Activated T-helper 2 cell treated with anti-CD3 and anti-CD28 coated beads, Interferon-gamma antibody, Interleukin-2, Interleukin-4, amounts not matched to agents 10 μg/mL and 5 μg/mL and 100 μg/mL, durations not matched to agents 14 hours and 24 hours and 36 hours (primary cell): Measurements from ENCODE around the gene NEIL3. TPM values are rescaled to one million over a fixed set of nuclear protein-coding genes. Genes with fewer than 3 reads are reported as not detected.
"Not testable (repeated sequence)": the region's sequence is repeated elsewhere in the genome, so short reads cannot be mapped to it uniquely, and the experiment has no call there.

Experiments used
- DNase-seq: peaks from one replicate; pipeline ENCODE4 v3.0.0; 2021; ENCODE audit warnings: low spot score
- H3K27ac Mint-ChIP-seq: one replicate; pipeline ENCODE4 v1.8.0; 2021; ENCODE audit warnings: mixed read lengths
- H3K27me3 Mint-ChIP-seq: one replicate; pipeline ENCODE4 v1.8.0; 2021; ENCODE audit warnings: low read depth, mixed read lengths
- H3K36me3 Mint-ChIP-seq: one replicate; pipeline ENCODE4 v1.8.0; 2021; ENCODE audit warnings: low read depth, mixed read lengths
- H3K4me1 Mint-ChIP-seq: one replicate; pipeline ENCODE4 v1.8.0; 2021; ENCODE audit warnings: low read depth, mixed read lengths
- H3K4me3 Mint-ChIP-seq: one replicate; pipeline ENCODE4 v1.8.0; 2021; ENCODE audit warnings: low read depth, mild to moderate bottlenecking, moderate library complexity, mixed read lengths
- H3K9me3 Mint-ChIP-seq: one replicate; pipeline ENCODE4 v1.8.0; 2021; ENCODE audit warnings: mixed read lengths
- intact Hi-C: fragments of 100-400 bp; cut with micrococcal nuclease; formaldehyde crosslinking; loops from one replicate; pipeline ENCODE4 v1.15.1; 2023
- total RNA-seq: library from RNA; stranded (reverse); gene quantifications from 2 replicates; pipeline ENCODE4 v1.2.3, GENCODE V29; 2022

NEIL3 gene
- total RNA-seq, 1 donor from 2014 or later, result 18.2 TPM

GRCh38 chr4:177283167-177283566 is 26.5 kb upstream of the NEIL3 start:
- peaks cover 5% of the 10 kb centered on the region for H3K4me1 Mint-ChIP-seq
- peaks cover 10% of the 10 kb centered on the region for H3K27me3 Mint-ChIP-seq
- H3K9me3 Mint-ChIP-seq, result no peaks in the 10 kb centered on the region
- no peak overlapping the region for H3K4me3 Mint-ChIP-seq
- intact Hi-C loops, result no loop called here
- H3K27ac Mint-ChIP-seq, result no peak overlapping the region
- no peak for DNase-seq
- H3K36me3 Mint-ChIP-seq, result no peaks in the 10 kb centered on the region

- Mint-ChIP-seq H3K27ac (no peak overlapping the region), H3K9me3 (no peaks in the 10 kb centered on the region), H3K36me3 (no peaks in the 10 kb centered on the region), H3K4me3 (no peak overlapping the region), H3K27me3 (no peaks in the 10 kb centered on the region), H3K4me1 (peaks cover 5% of the 10 kb centered on the region)
- intact Hi-C loops, result no loop called here
- no peak for DNase-seq
Observed at GRCh38 chr4:177285953-177286352, 23.7 kb upstream of the NEIL3 start.

- peaks cover 8% of the 10 kb centered on the region for H3K27me3 Mint-ChIP-seq
- peaks cover 5% of the 10 kb centered on the region for H3K4me1 Mint-ChIP-seq
- no peak overlapping the region for H3K4me3 Mint-ChIP-seq
- H3K9me3 Mint-ChIP-seq, result no peaks in the 10 kb centered on the region
- intact Hi-C loops, result no loop called here
- no peak overlapping the region for H3K27ac Mint-ChIP-seq
- DNase-seq, result no peak
- H3K36me3 Mint-ChIP-seq, result no peaks in the 10 kb centered on the region
Observed at GRCh38 chr4:177287255-177287654, 22.4 kb upstream of the NEIL3 start.

- H3K36me3 Mint-ChIP-seq, result no peaks in the 10 kb centered on the region
- H3K4me1 Mint-ChIP-seq, result peaks cover 5% of the 10 kb centered on the region
- intact Hi-C loops, result no loop called here
- H3K27me3 Mint-ChIP-seq, result peaks cover 8% of the 10 kb centered on the region
- DNase-seq, result no peak
- no peaks in the 10 kb centered on the region for H3K9me3 Mint-ChIP-seq
- H3K4me3 Mint-ChIP-seq, result no peak overlapping the region
- H3K27ac Mint-ChIP-seq, result no peak overlapping the region
Observed at GRCh38 chr4:177288335-177288734, 21.3 kb upstream of the NEIL3 start.

- Mint-ChIP-seq H3K4me1 (peaks cover 3% of the 10 kb centered on the region), H3K36me3 (no peaks in the 10 kb centered on the region), H3K27ac (no peak overlapping the region), H3K9me3 (no peaks in the 10 kb centered on the region), H3K27me3 (peaks cover 8% of the 10 kb centered on the region), H3K4me3 (no peak overlapping the region)
- DNase-seq, result no peak
- intact Hi-C loops, result no loop called here
Observed at GRCh38 chr4:177290780-177291179, 18.9 kb upstream of the NEIL3 start.

GRCh38 chr4:177292171-177292570 is 17.5 kb upstream of the NEIL3 start:
- intact Hi-C loops, result no loop called here
- H3K4me3 Mint-ChIP-seq, result no peak overlapping the region
- H3K9me3 Mint-ChIP-seq, result no peaks in the 10 kb centered on the region
- H3K4me1 Mint-ChIP-seq, result no peaks in the 10 kb centered on the region
- no peak overlapping the region for H3K27ac Mint-ChIP-seq
- no peaks in the 10 kb centered on the region for H3K36me3 Mint-ChIP-seq
- peaks cover 8% of the 10 kb centered on the region for H3K27me3 Mint-ChIP-seq
- DNase-seq, result no peak

- no peak overlapping the region for H3K27ac Mint-ChIP-seq
- H3K36me3 Mint-ChIP-seq, result peaks cover 5% of the 10 kb centered on the region
- H3K4me3 Mint-ChIP-seq, result no peak overlapping the region
- peaks cover 8% of the 10 kb centered on the region for H3K27me3 Mint-ChIP-seq
- no peaks in the 10 kb centered on the region for H3K4me1 Mint-ChIP-seq
- H3K9me3 Mint-ChIP-seq, result peaks cover 7% of the 10 kb centered on the region
- intact Hi-C loops, result no loop called here
- no peak for DNase-seq
Observed at GRCh38 chr4:177293208-177294033, 16.3 kb upstream of the NEIL3 start.

- Mint-ChIP-seq H3K27ac (no peak overlapping the region), H3K27me3 (peaks cover 5% of the 10 kb centered on the region), H3K36me3 (peaks cover 5% of the 10 kb centered on the region), H3K9me3 (peaks cover 11% of the 10 kb centered on the region), H3K4me3 (no peak overlapping the region), H3K4me1 (peaks cover 4% of the 10 kb centered on the region)
- DNase-seq, result no peak
- intact Hi-C loops, result no loop called here
Observed at GRCh38 chr4:177297785-177298391, 11.8 kb upstream of the NEIL3 start.

- Mint-ChIP-seq H3K9me3 (peaks cover 11% of the 10 kb centered on the region), H3K4me1 (peaks cover 4% of the 10 kb centered on the region), H3K36me3 (peaks cover 5% of the 10 kb centered on the region), H3K4me3 (no peak overlapping the region), H3K27ac (no peak overlapping the region), H3K27me3 (peaks cover 5% of the 10 kb centered on the region)
- DNase-seq, result no peak
- intact Hi-C loops, result no loop called here
Observed at GRCh38 chr4:177301126-177301639, 8.5 kb upstream of the NEIL3 start.

GRCh38 chr4:177302371-177303100 is 7.1 kb upstream of the NEIL3 start:
- Mint-ChIP-seq H3K4me3 (no peak overlapping the region), H3K27ac (no peak overlapping the region), H3K4me1 (peaks cover 6% of the 10 kb centered on the region), H3K27me3 (peaks cover 5% of the 10 kb centered on the region), H3K36me3 (peaks cover 5% of the 10 kb centered on the region), H3K9me3 (peaks cover 10% of the 10 kb centered on the region)
- no peak for DNase-seq
- intact Hi-C loops, result no loop called here

GRCh38 chr4:177304094-177304493 is 5.6 kb upstream of the NEIL3 start:
- Mint-ChIP-seq H3K4me1 (peaks cover 17% of the 10 kb centered on the region), H3K36me3 (no peaks in the 10 kb centered on the region), H3K27me3 (peaks cover 5% of the 10 kb centered on the region), H3K9me3 (no peaks in the 10 kb centered on the region), H3K27ac (no peak overlapping the region), H3K4me3 (no peak overlapping the region)
- intact Hi-C loops, result no loop called here
- no peak for DNase-seq

GRCh38 chr4:177304864-177305263 is 4.8 kb upstream of the NEIL3 start:
- intact Hi-C loops, result loop anchor here (5.0 kb wide), 3 partner anchors 78 to 403 kb away; no protein-coding TSS in a partner anchor
- peaks cover 21% of the 10 kb centered on the region for H3K4me1 Mint-ChIP-seq
- not testable (repeated sequence) for H3K36me3 Mint-ChIP-seq, H3K27me3 Mint-ChIP-seq, H3K27ac Mint-ChIP-seq, DNase-seq, H3K4me3 Mint-ChIP-seq, H3K9me3 Mint-ChIP-seq
